ENCODE measurements around the gene TTC39A.

The TTC39A gene

GRCh38 chr1:51344276-51344601 is 13.9 kb upstream of the TTC39A start:
- POLR2A ChIA-PET: no interaction called here
- CTCF ChIA-PET: no interaction called here
- TF ChIP-seq ZNF384 (IDR thresholded peaks at IDR 0.05): no peak
- TF ChIP-seq ARNT (IDR thresholded peaks at IDR 0.05): no peak
- TF ChIP-seq NFRKB (IDR thresholded peaks at IDR 0.05): no peak
- no peak for TF ChIP-seq FOXM1 (IDR thresholded peaks at IDR 0.05; ENCODE audit: borderline replicate concordance)
- no peak for TF ChIP-seq FOXK2 (IDR thresholded peaks at IDR 0.05)
- no peak for TF ChIP-seq BHLHE40 (IDR thresholded peaks at IDR 0.05; ENCODE audit: borderline replicate concordance)
- TF ChIP-seq PKNOX1 (IDR thresholded peaks at IDR 0.05): no peak
- TF ChIP-seq L3MBTL2 (conservative IDR thresholded peaks at IDR 0.05): no peak
- no peak for TF ChIP-seq SUZ12 (IDR thresholded peaks at IDR 0.05)
- no peak for TF ChIP-seq LEF1 (IDR thresholded peaks at IDR 0.05; ENCODE audit: borderline replicate concordance)
- TF ChIP-seq ELF4 (IDR thresholded peaks at IDR 0.05): no peak
- TF ChIP-seq HDGF (IDR thresholded peaks at IDR 0.05; ENCODE audit: borderline replicate concordance): no peak
- no peak for TF ChIP-seq FOXA1 (IDR thresholded peaks at IDR 0.05)
- TF ChIP-seq TARDBP (IDR thresholded peaks at IDR 0.05): no peak
- no peak for DNase-seq (ENCODE audit: extremely low spot score)

GRCh38 chr1:51343624-51344023 is 13.3 kb upstream of the TTC39A start:
- ChIA-PET POLR2A (no interaction called here), CTCF (no interaction called here)
- DNase-seq (ENCODE audit: extremely low spot score): no peak
- TF ChIP-seq LEF1 (IDR thresholded peaks at IDR 0.05; ENCODE audit: borderline replicate concordance) (no peak), PKNOX1 (IDR thresholded peaks at IDR 0.05) (no peak), ARNT (IDR thresholded peaks at IDR 0.05) (no peak), L3MBTL2 (conservative IDR thresholded peaks at IDR 0.05) (no peak), TARDBP (IDR thresholded peaks at IDR 0.05) (no peak), BHLHE40 (IDR thresholded peaks at IDR 0.05; ENCODE audit: borderline replicate concordance) (no peak), HDGF (IDR thresholded peaks at IDR 0.05; ENCODE audit: borderline replicate concordance) (no peak), FOXK2 (IDR thresholded peaks at IDR 0.05) (no peak), SUZ12 (IDR thresholded peaks at IDR 0.05) (no peak), CTBP1 (IDR thresholded peaks at IDR 0.05; ENCODE audit: borderline replicate concordance) (no peak), SP1 (IDR thresholded peaks at IDR 0.05) (no peak), ELF4 (IDR thresholded peaks at IDR 0.05) (no peak)

- ChIA-PET POLR2A (no interaction called here), CTCF (no interaction called here)
- TF ChIP-seq FOXA1 (IDR thresholded peaks at IDR 0.05): no peak
- TF ChIP-seq FOXK2 (IDR thresholded peaks at IDR 0.05): no peak
- TF ChIP-seq ELF4 (IDR thresholded peaks at IDR 0.05): no peak
- no peak for TF ChIP-seq NFRKB (IDR thresholded peaks at IDR 0.05)
- TF ChIP-seq CTBP1 (IDR thresholded peaks at IDR 0.05; ENCODE audit: borderline replicate concordance): no peak
- TF ChIP-seq LEF1 (IDR thresholded peaks at IDR 0.05; ENCODE audit: borderline replicate concordance): no peak
- no peak for TF ChIP-seq SP1 (IDR thresholded peaks at IDR 0.05)
- no peak for TF ChIP-seq SUZ12 (IDR thresholded peaks at IDR 0.05)
- no peak for TF ChIP-seq TARDBP (IDR thresholded peaks at IDR 0.05)
- no peak for DNase-seq (ENCODE audit: extremely low spot score)
Observed at GRCh38 chr1:51342591-51343206, 12.3 kb upstream of the TTC39A start.

GRCh38 chr1:51341876-51342496 is 11.6 kb upstream of the TTC39A start:
- ChIA-PET CTCF (no interaction called here), POLR2A (interaction anchor here (1.8 kb wide), 1 partner anchor 11 kb away, joined by 9 read pairs; the partner anchor contains the start of gene TTC39A)
- no peak for DNase-seq (ENCODE audit: extremely low spot score)
- TF ChIP-seq SP1 (IDR thresholded peaks at IDR 0.05) (no peak), PKNOX1 (IDR thresholded peaks at IDR 0.05) (peak; percentile 53; the same call in 1 of the 2 replicates), BHLHE40 (IDR thresholded peaks at IDR 0.05; ENCODE audit: borderline replicate concordance) (no peak), ELF4 (IDR thresholded peaks at IDR 0.05) (no peak)

GRCh38 chr1:51340380-51340779 is 10.0 kb upstream of the TTC39A start:
- POLR2A ChIA-PET: interaction anchor here (1.8 kb wide), 1 partner anchor 9 kb away, joined by 9 read pairs; the partner anchor contains the start of gene TTC39A
- no peak for DNase-seq (ENCODE audit: extremely low spot score)
- CTCF ChIA-PET: interaction anchor here (1.0 kb wide), 1 partner anchor 194 kb away, joined by 4 read pairs; no protein-coding TSS in a partner anchor
- TF ChIP-seq PKNOX1 (IDR thresholded peaks at IDR 0.05) (peak; percentile 39; the same call in 1 of the 2 replicates), FOXA1 (IDR thresholded peaks at IDR 0.05) (no peak), SP1 (IDR thresholded peaks at IDR 0.05) (no peak)

- ChIA-PET CTCF (no interaction called here), POLR2A (no interaction called here)
- TF ChIP-seq L3MBTL2 (conservative IDR thresholded peaks at IDR 0.05) (no peak), FOXK2 (IDR thresholded peaks at IDR 0.05) (no peak), NFRKB (IDR thresholded peaks at IDR 0.05) (no peak), FOXM1 (IDR thresholded peaks at IDR 0.05; ENCODE audit: borderline replicate concordance) (no peak), ARNT (IDR thresholded peaks at IDR 0.05) (no peak), ELF4 (IDR thresholded peaks at IDR 0.05) (no peak), PKNOX1 (IDR thresholded peaks at IDR 0.05) (no peak), LEF1 (IDR thresholded peaks at IDR 0.05; ENCODE audit: borderline replicate concordance) (no peak), CTBP1 (IDR thresholded peaks at IDR 0.05; ENCODE audit: borderline replicate concordance) (no peak), HDGF (IDR thresholded peaks at IDR 0.05; ENCODE audit: borderline replicate concordance) (no peak)
- DNase-seq (ENCODE audit: extremely low spot score): no peak
Observed at GRCh38 chr1:51336711-51337110, 6.3 kb upstream of the TTC39A start.

Data from HEK293T (cell line).